Astrocyte of the cerebellum (primary cell): ENCODE data around the gene PDCD4.

Source experiments
- DNase-seq: peaks from one replicate; pipeline ENCODE4 v3.0.0-alpha.2; 2011; ENCODE audit warnings: low read depth
- H3K4me3 ChIP-seq: 2 replicates; pipeline ENCODE4 v1.5.1; 2011; ENCODE audit warnings: mild to moderate bottlenecking, low read depth, low read length, moderate library complexity
- in situ Hi-C: cut with HindIII; loops from 2 replicates; pipeline ENCODE4 v1.10.0; 2017; ENCODE audit warnings: low sequenced_read_pairs
- TF ChIP-seq, protein P1 (sequence below): IDR thresholded peaks from 2 replicates; pipeline ENCODE4 v1.5.1; 2012; ENCODE audit warnings: low read length, low read depth, moderate library complexity, mild to moderate bottlenecking; ENCODE audit errors: missing control alignments

The PDCD4 gene

DNA sequence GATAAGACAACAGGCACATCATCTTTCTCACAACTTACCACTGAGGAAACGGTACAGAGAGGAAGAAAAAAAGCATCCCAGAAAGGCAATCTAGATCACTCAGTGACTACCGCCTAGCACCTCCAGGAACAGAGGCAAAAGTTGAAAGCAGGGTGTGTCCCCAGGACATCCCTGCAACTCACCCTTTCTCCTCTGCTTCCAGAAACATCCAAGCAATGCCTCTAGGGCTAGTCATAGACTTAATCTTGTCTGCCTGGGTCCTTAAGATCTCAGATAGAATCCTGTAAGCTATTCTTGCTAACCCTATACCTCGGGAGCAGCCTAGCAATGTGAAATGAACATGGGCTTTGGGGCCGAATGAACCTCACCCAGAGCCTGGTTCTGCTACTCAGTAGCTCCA lies 18.8 kb upstream of the PDCD4 start:
- in situ Hi-C loops = no loop called here
- TF ChIP-seq, protein P1, sequence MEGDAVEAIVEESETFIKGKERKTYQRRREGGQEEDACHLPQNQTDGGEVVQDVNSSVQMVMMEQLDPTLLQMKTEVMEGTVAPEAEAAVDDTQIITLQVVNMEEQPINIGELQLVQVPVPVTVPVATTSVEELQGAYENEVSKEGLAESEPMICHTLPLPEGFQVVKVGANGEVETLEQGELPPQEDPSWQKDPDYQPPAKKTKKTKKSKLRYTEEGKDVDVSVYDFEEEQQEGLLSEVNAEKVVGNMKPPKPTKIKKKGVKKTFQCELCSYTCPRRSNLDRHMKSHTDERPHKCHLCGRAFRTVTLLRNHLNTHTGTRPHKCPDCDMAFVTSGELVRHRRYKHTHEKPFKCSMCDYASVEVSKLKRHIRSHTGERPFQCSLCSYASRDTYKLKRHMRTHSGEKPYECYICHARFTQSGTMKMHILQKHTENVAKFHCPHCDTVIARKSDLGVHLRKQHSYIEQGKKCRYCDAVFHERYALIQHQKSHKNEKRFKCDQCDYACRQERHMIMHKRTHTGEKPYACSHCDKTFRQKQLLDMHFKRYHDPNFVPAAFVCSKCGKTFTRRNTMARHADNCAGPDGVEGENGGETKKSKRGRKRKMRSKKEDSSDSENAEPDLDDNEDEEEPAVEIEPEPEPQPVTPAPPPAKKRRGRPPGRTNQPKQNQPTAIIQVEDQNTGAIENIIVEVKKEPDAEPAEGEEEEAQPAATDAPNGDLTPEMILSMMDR = no peak
- H3K4me3 ChIP-seq = no peak overlapping the region
- no peak for DNase-seq

DNA sequence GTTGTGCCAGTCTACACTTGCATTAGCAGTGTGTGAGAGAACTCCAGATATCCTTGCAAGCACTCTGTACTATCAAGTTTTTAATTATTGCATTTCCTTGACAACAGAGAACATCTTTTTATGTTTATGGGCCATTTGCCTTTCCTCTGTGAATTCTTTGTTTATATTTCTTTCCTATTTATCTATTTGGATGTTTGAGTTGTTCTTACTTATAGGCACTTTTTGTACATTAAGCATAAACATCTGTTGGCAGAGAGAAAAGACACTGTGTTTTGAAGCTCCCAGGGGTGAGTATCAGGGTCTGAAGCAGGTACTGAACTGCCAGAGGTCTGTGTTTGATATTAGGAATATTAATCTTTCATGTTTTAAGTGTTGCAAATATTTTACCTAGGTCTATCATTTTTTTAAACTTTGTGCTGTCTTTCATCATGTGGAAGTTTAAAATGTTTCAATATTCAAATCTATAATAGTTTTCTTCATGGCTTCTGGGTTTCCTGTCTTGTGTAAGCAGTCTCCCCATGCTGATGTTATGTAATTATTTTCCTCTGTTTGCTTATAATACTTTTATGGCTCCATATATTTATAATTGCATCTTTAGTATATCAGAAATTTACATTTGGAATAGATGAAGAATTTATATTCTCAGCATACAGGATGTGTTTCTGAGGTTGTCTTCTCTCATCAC lies 17.7 kb upstream of the PDCD4 start:
- no peak overlapping the region for H3K4me3 ChIP-seq
- TF ChIP-seq, protein P1 = no peak
- in situ Hi-C loops = no loop called here

DNA sequence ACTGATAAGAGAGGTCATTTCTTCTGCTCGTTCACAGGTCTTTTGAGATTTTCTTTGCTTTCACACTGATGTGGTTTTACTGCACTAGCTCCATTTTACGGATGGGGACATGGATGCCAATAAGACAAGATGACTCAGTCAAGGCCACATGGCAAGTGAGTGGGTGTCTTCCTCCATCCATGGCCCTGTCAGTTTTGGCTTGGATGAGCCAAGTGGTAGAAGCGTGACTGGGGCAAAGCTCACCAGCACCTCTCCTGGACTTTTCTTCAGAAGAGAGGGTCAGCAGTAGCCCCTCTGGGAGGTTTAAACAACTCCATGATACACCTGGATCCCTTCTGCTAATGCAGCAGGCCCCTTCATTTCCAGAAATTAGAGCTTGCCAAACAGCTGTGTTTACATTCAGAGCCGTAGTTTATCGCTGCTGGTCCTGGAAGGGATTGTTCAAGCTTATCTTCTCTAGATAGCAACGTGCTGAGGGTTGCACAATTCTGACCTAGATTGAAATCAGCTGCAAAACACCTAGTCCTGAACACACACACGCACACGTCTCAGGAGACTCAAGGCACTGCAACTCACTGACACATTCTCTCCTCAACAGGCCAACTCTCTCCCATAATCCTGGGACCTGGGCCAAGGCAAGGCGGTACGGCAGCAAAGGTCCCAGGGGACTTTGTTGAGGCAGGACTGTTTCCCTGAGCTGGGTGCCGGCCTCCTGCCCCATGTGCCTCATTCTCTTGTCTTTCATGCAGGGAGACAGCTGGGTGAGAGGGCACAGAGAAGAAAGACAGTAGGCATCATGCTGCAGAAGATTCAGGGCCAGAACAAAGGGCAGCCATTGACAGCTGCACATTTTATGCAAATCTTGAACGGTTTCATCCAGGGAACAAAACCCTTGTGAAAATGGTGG lies 14.2 kb upstream of the PDCD4 start:
- in situ Hi-C loops = loop anchor here (5.0 kb wide), 1 partner anchor 35 kb away; no protein-coding TSS in a partner anchor
- DNase-seq = no peak
- H3K4me3 ChIP-seq = no peak overlapping the region
- TF ChIP-seq, protein P1 = no peak

More for the DNA sequence above, 17.7 kb upstream of the PDCD4 start:
- DNase-seq = no peak

DNA sequence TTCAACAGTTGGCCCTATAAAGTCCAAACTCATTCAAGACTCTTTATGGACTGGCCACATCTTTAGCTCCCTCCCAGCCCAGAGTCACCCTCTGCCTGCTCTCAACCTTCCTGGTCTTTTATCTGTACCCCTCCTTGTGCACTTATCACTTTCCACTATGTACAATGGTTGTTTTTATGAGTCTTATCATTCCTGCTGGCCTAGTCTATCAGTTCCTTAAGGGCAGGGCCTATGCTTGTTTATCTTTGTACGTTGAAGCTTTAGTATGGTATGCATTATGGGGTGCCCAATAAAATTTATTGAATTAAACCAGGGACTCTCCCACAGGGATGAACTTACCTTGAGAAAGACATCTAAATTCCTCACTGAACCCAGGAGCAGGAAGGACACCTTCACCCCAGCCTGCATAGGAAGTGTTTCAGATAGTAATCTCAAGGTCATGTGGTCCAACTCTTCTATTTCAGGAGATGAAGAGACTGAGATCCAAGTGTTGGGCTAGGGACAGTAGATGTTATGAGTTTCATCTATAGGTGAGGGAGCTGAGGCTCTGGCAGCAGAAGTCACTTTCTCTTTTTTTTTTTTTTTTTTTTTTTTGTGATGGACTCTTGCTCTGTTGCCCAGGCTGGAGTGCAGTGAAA lies 13.3 kb upstream of the PDCD4 start:
- TF ChIP-seq, protein P1 = no peak
- DNase-seq = no peak
- in situ Hi-C loops = loop anchor here (5.0 kb wide), 1 partner anchor 36 kb away; no protein-coding TSS in a partner anchor
- no peak overlapping the region for H3K4me3 ChIP-seq

DNA sequence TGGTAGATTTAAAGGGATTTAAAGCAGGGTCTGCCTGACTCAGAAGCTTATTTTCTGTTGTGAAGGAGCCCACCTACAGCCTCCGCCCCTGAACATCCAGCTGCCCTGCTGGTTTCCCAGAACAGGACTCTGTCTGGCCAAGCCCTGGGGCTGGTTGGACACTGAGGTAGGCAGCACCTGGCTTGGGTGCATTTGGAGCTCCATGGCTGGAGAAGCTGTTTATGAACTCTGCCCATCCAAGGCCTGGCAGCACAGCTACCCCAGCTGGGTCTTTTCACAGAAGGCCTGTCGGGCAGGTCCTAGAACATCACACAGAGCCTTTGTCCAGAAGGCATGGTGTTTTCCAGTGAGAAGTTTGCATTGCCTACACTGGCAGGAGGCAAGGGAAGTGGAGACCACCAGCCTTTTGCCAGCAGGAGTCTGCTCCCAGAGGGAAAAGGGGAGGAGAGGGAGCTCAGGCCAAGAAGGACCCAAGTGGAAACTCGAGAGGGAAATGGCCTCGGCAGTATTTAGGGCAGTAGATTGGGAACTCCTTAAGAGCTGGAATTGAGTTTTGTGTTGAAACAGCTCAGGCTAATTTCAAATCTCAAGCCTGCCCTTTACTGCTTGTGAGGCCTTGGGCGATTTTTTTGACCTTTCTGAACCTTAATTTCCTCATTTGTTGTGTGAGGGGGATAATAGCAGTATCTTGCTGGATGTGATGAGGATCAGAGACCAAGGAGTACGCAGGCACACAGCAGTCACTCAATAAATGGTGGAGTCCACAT lies 12.3 kb upstream of the PDCD4 start:
- H3K4me3 ChIP-seq = no peak overlapping the region
- DNase-seq = no peak
- TF ChIP-seq, protein P1 = no peak
- in situ Hi-C loops = loop anchor here (5.0 kb wide), 1 partner anchor 37 kb away; no protein-coding TSS in a partner anchor

DNA sequence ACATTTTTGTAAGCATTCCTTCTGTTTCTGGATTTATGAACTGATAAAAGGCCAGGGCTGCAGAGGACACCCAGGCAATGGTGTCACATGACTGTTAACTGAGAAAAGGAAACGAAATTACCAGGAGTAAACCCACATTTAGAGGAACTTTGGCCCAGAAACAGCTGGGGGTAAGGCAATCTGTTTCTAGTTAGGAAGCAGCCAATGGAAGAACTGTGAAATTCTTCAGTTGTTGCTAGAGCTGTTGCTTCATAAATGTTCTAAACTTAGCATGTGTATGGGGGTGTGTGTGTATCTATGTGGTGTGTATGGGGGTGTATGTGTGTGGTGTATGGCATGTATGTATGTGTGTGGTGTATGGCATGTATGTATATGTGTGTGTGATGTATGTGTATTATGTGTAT lies 11.8 kb upstream of the PDCD4 start:
- H3K4me3 ChIP-seq = no peak overlapping the region
- peak; percentile 69 for DNase-seq
- in situ Hi-C loops = loop anchor here (5.0 kb wide), 1 partner anchor 38 kb away; no protein-coding TSS in a partner anchor

More for the DNA sequence above, 11.8 kb upstream of the PDCD4 start:
- TF ChIP-seq, protein P1 = no peak
